COLO668 (cell line): Measurements from ENCODE around the gene PLEKHH1.

Source experiments
- DNase-seq: peaks from one replicate; lab custom pipeline; 2025; ENCODE audit not compliant: unreplicated experiment; lab: John Stamatoyannopoulos, UW

The PLEKHH1 gene

DNA sequence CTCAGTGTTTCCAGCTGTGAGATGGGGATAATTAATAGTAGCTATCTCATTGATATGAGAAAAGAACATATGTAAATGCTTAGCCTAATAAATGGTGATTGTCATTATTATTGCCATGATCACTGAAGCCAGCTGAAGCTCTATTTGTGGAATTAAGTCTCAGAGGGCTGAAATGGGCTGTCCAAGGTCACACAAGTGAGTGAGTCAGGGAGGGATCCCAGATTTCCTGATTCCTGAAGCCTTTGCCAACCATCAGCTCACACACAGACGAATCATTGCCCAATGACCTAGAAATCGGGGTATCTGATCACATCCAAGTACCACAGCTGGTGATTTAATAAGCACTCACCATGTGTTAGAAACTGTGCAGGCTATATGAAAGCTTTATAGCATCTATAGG lies 23.0 kb upstream of the PLEKHH1 start:
- DNase-seq: no peak

DNA sequence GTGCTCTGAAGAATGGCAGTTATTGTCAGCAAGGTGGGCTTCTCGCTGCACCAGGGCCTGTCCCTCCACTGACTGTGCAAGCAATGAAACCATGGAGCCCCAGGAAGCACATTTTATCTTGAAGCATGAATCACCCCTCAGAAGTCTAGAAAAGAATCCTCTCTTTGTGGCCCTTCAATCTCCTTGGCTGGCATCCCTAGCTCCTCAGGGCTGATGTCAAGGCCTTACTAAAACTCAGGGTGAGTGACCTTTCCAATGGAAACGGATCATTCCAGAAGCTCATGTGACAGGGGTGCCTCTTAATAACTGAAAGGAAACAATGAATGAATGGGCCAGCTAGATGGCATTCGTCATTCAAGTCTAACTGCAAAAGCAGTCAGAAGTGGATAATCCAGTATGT lies 22.3 kb upstream of the PLEKHH1 start:
- DNase-seq: no peak

DNA sequence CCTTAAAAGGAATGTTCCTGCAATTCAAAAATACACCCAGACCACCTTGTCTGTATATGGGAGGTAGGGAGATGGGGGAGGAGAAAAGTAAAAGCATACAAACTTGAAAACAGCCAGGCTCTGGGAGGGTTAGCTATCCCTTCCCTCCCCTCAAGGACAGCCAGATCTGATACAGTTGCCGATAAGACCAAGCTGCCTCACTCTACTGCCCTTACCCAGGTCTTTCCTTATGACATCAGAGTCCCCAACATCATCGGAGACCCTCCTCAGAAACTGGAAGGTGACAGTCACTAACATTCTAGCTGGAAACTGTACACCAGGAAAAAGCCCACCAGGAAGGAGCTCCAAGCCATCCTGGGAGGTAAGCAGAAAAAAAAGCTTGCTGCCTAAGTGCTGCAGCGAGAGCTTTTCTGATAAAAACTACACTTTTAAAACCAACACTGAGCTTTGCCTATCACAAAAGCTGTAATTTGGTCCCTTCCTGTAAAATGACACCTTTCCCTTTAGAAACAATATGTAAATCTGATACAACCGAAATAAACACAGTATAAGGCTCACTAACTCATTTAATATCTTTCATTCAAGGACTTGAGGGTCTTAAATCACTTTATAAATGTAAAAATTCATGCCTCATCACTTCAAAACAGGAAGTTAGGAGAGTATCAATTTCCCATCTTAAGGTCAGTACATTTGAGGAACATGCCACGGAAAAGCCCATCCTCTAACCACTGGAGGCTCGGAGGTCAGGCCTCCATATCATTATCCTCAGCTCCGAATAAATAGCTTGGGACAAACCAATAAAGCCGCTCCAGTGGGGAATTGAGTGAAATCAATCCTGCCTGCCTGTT lies 20.4 kb upstream of the PLEKHH1 start:
- DNase-seq: no peak

DNA sequence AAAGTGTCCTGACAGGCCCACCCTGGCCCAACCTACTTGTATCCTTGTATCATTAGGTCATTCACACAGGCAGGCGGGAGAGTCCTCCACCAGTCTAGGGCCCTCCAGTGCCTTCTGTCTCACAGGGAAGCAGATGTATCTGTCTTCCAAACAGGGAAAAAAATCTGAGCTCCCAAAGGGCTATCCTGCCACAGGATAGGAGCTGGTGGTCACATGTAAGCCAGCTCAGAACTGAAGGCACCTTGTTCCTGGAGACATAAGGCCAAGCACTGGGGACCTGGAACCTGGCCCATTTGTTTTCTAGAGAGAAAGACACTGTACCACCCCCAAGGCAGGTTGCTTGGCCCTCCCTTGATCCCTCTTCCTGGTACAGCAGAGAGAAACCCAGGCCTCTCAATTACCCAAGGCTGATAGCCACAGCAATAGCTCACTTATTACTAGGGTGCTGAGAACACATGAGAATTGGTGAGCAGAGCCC lies 19.4 kb upstream of the PLEKHH1 start:
- DNase-seq: peak; percentile 33

DNA sequence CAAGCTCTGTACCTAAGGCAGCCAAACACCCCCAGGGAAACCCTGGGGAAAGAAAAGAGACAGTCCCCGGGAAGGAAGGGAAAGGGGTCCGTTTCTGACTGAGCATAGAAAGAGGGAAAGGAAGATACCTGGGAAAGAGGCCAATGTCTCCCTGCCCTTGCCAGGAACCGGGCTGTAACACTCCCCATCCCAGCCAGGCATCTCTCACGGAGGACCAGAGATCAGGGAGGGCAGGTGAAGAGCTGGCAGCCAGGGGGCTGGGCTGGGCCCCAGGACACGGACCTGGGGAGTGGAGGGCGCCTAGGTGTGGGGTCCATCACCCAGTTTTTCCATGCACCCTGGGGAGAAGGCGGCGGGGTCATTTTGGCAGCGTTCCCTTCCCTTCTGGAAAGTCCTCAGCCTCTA lies 18.9 kb upstream of the PLEKHH1 start:
- peak; percentile 47 for DNase-seq

DNA sequence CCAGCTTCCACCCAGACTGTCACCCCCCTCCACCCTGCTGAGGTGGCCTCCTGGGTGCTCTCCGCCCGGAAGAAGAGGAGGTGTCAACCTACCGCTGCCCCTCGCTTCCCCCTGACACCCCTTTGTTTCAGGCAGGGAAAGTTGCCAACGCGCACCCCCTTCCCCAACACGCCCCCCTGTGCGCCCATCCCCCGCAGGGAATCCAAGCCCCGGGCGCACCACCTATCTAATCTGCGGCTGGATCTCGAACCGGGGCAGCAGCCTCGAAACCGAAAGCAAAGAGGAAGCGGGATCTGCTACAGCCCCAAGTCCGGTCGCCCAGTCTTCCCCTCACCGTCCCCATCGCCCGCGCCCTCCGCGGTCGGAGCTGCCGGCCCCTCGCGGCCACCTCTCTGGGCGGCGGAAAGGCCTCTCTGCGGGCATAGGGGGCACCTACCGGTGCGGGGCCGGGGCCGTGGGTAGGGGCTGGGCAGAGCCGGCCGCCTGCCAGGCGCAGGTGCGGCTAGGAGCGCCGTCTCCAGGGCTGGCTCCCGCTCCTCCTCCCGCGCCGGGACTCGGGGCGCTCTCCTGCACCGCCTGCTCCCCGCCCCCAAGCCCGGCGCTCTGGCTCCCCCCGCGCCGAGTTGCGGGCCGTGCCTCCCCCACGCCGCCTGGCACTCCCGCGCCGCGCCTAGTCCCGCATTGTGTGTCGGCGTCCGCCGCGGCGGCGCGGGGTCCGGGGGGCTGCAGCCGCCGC lies 18.3 kb upstream of the PLEKHH1 start:
- peak; percentile 78 for DNase-seq

DNA sequence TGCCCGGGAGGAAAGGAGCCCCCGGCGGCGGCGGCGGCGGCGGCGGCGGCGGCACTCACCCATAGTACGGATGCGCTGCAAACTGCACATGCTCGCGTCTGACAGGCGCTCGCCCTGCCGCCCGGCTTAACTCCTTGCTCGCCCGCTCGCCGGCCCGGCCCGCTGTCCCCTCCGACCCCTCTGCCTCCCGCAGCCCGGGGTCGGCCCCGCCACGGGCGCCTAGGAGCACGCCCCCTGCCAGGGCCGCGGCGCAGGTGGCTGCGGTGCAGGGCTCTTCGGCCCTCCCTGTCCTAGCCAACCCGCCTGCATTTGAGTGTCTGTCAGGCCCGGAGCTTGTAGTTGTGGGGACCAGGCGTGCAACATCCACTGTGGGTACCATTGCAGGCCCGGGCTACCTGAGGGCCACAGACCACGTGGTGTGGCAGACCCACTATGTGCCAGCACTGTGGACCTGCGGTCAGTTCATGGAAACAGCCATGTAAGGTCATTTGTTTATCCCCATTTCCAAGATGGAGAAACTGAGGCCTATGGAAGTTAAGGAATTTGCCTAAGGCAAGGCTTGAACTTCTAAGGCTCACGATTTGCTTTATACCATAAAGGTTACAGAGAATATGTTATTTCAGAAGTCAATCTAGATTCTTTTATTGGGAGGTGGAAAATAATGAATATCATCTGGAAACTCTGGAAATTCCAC lies 17.6 kb upstream of the PLEKHH1 start:
- DNase-seq: peak; percentile 72

DNA sequence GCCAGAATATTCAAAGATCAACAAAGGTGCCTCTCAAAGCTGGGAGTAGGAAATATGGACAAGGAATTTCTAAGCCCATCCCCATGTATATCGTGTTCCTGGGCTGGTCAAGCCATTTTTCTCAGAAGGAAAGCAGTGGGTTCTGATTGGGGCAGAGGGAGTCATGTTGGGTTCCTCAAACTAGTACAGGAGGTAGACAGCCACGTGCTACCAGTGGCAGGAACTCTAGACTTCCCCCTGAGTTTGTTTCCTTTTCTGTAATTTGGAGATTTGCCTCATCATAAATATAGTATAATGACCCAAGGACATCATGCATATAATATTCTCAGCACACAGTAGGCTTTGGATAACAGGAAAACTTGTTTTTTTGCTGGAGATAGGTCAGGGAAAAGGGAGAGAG lies 16.4 kb upstream of the PLEKHH1 start:
- no peak for DNase-seq

DNA sequence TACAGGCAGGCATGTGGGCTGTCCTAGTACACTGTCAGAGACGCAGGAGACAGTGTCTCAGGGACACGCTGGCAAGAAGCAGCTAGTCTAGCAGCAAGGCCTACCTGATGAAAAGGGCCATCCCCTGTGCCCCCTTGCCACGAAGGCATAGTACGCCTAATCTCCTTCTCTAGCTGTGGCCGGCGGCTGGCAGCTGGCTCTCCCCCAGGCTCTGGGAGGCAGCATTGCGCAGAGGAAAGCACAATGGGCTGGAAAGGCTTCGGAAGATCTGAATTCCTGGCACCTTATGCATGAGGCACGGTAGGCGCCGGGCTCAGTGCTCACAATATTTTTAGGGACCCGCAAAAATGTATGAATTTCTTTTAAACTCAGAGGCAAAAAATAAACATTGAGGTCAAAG lies 16.0 kb upstream of the PLEKHH1 start:
- peak; percentile 18 for DNase-seq

DNA sequence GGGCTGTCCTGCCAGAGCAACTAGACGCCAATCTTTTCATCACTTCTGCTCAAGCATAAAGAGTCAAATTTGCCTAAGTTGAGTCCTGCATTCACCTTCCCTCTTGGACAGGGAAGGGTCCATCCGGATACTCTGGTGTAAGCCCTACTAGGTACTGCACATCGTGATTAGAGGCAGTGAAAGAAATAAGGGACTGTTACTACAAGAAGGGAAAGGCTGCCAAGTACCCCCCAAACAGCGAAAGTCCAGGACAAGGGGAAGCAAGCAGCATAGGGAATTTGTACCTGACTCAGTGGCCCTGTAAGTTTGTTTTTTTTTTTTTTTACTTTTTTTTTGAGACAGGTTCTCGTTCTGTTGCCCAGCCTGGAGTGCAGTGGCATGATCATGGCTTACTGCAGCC lies 13.7 kb upstream of the PLEKHH1 start:
- no peak for DNase-seq

DNA sequence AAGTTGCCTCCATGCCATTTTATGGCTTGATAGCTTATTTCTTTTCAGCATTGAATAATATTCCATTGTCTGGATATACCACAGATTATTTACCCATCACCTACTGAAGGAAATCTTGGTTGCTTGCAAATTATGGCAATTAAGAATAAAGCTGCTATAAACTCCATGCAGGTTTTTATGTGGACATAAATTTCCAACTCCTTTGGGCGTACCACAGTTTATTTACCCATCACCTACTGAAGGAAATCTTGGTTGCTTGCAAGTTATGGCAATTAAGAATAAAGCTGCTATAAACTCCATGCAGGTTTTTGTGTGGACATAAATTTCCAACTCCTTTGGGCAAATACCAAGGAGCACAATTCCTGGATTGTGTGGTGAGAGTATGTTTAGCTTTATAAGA lies 12.6 kb upstream of the PLEKHH1 start:
- DNase-seq: no peak

DNA sequence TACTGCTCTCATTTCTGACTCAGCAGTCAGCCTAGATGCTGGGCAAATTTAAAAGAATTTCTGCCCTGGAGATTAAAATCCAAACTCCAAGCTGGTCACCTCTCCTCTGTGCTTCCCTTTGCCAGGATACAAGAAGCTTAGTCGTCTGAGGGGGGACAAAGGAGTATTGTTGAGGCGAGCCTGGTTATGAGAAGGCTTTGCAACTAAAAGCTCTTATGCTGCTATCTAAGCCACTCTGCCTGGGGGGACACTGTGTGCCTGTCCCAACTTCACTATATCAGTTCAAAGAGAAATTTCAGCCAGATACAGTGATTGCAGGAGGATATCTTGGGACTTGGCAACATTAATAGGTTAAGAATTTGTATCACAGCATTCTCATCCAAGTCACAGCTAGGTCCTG lies 10.8 kb upstream of the PLEKHH1 start:
- DNase-seq: no peak

DNA sequence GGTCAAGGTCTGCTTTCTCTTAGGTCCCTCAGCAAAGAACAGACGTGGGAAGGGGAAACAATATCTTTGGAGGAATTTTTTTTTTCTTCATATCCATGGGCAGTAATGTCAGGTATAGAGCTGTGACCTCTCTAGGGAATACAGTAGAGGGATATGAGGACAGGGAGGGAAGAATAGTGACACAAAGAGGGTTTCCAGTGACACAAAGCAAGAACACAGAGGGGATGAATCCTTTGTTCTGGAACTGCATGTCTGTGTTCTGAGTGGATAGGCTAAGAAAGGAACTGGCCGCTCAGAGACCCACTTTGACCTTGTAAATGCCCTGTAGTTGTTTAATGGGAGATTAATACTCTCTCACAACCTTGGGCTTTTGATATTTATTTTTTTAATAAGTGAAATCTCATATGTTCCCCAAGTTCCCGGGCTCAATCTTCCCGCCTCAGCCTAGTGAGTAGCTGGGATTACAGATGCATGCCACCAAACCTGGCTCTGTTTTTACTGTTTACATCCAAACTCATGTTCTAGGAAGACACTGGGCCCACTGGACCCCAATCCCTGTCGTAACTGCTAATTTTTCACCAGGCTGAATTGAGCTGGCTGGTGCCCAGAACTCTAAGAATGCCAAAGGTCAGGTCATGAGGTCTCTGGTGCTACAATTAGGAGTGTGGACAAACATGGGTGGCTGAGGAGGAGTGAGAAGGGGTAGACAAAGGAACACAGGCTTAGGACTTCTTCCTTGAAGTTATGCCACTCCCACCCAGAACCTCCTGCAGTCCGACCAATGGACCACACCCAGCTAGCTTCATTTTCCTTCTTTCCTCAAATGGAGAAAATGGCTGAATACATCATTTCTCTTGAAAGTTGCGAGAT lies 9.1 kb upstream of the PLEKHH1 start:
- no peak for DNase-seq

DNA sequence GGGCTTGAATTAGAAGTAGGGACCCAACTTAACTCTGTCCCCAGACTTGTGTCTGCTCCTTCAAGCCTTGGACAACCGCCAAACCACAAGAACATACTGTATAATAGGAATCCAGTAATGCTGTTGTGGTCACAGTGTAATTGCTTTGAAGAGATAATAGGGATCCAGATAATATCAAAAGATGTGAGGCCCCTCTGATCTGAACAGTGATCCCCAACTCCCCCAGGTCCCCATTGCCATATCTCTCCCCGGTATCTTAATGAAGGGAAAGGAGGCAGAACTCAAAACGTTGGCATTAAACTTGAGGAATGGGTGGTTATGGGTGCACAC lies 8.5 kb upstream of the PLEKHH1 start:
- DNase-seq: no peak

DNA sequence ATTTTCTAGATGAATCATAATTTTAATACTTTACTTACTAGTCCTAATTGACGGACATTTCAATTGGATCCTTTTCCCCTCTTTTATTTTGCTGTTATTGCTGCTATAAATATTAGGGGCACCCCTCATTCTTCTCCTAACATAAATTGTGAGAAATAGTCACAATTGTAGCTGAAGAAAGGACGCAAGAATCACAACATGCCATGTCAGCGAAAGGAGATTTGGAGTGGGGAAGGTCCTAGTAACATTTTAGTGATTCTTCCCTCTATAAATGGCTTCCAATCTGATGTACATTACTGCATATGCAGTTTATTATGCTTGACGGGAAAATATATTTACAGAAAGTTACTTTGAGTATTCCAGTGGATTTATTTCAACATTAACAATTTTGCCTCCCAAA lies 7.7 kb upstream of the PLEKHH1 start:
- no peak for DNase-seq

DNA sequence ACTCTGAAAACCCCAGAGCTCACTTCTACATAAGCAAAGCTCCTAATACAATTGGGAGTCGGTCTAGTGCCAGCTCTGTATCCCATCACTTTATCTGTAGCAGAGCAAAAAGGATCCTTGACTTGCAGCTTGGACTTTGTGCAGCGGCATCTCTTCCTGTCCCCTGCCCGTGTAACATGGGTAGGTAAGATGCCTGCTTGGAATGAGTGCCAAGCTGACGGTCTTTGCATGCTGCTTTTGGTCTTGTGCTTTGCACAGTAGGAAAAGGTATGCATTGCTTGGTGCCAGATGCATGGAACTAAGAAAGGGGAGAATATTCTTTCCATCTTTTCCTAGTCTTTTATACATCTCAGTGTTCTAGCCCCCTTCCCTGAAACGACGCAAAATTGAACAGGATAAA lies 6.9 kb upstream of the PLEKHH1 start:
- no peak for DNase-seq

DNA sequence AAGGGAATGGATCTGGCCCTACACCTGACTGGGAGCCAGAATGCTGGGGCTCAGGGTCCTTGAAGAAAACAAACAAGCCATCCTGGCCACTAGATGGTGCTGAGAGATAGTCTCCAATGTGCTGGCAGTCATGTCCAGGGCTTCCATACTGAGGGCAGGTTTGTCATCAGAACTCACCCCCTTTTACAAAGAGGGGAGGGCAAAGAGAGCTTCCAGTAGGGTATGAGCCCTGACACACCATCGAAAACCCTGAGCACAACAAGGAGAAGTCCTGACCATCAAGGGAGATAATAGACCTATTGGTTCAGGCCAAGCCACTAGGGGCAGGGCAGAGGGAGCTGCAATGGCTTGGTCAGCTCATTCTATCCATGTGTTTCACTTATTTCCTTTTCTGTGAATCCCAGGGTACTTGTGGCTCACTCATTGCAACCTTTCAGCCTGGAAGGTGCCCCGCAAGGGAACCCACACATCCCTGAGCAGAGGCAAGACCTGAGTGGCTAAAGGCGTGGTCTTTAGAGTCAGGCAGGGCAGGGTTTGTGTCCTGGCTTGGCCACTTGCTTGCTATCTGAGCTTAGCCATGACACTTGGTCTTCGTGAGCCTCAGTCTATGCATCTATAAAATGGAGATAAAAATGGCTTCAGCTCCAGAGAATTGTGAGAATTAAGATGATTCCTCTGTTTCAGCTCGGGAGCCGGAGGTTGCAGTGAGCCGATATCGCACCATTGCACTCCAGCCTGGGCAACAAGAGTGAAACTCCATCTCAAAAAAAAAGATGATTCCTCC lies 6.2 kb upstream of the PLEKHH1 start:
- peak; percentile 45 for DNase-seq

DNA sequence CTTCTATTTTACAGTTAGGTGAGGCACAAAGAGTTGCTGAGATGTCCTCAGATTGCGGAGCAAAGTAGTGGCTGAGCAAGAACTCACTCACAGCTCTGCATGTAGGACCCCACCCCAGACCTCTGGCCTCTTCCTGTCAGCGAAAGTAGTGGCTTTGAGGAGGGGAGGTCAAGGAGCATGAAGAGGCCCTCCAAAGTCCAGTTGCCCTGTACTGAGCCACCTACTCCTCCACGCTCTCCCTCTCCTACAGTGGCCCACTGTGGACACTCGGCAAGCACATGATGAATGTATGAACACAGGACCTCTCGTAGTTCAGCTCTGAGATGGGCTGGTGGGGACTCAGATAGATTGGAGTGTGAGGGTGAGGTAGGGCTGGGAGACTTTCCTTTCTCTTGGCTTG lies 5.3 kb upstream of the PLEKHH1 start:
- DNase-seq: no peak

DNA sequence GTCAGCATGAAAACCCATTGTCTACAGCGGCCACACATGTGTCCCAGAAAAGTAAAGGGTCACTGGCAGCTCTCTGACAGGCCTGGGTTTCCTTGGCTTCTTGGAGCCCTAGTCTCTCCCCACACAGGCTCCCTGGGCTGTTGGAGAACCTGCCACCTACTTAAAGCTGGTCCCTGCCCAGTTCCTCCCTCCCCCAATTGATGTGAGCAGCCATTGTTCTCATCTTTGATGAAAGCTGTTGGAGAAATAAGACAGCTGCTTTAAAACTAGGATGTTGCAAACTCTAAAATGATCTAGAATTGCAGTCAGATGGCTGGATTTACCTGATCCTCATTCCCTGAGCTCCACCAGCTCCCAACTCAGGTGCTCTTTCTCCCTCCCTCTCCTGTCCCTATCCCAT lies 4.8 kb upstream of the PLEKHH1 start:
- no peak for DNase-seq
